SK-N-SH treated with all-trans-retinoic acid at 6 μM for 48 hours (cell line): Measurements from ENCODE around the gene MORF4L1.

Experiments
- TOX ChIP-seq: fragments of 250-450 bp; sonication (Bioruptor Pico); IDR thresholded peaks from 2 replicates; pipeline ENCODE4 v1.8.0; 2021; ENCODE audit warnings: mild to moderate bottlenecking, moderate library complexity, borderline replicate concordance
- TF ChIP-seq, protein P1 (sequence below): fragments of 250-450 bp; sonication (Bioruptor Pico); IDR thresholded peaks from 2 replicates; pipeline ENCODE4 v1.5.1; 2021; ENCODE audit warnings: mild to moderate bottlenecking, moderate library complexity
- TF ChIP-seq, protein P2 (sequence below): fragments of 250-450 bp; sonication (Bioruptor Pico); IDR thresholded peaks from 2 replicates; pipeline ENCODE4 v1.5.1; 2020; ENCODE audit warnings: low read depth, mild to moderate bottlenecking, moderate library complexity

DNA sequence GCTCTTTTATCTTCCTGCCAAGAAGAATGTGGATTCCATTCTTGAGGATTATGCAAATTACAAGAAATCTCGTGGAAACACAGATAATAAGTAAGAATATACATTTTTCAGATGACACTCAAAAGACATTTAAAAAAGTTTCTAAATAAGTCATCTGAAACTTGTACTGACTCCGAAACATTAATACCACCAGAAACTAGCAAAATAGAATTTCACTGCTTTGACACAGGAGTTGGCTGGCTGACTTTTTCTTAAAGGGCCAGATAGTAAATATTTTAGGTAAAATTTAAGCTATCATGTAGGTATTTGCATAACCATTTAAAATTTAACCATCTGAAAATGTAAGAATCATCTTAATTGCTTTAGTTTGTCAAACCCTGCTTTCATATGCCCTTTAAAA lies 20.8 kb downstream of the MORF4L1 start:
- TF ChIP-seq, protein P1, sequence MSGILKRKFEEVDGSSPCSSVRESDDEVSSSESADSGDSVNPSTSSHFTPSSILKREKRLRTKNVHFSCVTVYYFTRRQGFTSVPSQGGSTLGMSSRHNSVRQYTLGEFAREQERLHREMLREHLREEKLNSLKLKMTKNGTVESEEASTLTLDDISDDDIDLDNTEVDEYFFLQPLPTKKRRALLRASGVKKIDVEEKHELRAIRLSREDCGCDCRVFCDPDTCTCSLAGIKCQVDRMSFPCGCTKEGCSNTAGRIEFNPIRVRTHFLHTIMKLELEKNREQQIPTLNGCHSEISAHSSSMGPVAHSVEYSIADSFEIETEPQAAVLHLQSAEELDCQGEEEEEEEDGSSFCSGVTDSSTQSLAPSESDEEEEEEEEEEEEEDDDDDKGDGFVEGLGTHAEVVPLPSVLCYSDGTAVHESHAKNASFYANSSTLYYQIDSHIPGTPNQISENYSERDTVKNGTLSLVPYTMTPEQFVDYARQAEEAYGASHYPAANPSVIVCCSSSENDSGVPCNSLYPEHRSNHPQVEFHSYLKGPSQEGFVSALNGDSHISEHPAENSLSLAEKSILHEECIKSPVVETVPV (CRISPR knock-in tag), result no peak
- TF ChIP-seq, protein P2, sequence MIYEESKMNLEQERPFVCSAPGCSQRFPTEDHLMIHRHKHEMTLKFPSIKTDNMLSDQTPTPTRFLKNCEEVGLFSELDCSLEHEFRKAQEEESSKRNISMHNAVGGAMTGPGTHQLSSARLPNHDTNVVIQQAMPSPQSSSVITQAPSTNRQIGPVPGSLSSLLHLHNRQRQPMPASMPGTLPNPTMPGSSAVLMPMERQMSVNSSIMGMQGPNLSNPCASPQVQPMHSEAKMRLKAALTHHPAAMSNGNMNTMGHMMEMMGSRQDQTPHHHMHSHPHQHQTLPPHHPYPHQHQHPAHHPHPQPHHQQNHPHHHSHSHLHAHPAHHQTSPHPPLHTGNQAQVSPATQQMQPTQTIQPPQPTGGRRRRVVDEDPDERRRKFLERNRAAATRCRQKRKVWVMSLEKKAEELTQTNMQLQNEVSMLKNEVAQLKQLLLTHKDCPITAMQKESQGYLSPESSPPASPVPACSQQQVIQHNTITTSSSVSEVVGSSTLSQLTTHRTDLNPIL (CRISPR knock-in tag), result no peak
- no peak for TF ChIP-seq TOX (CRISPR knock-in tag)
